ENCODE data around the gene USP22. TPM values are rescaled to one million over a fixed set of nuclear protein-coding genes. Genes with fewer than 3 reads are reported as not detected.

Gene USP22
- polyA plus RNA-seq, 1 donor (not counting 4 experiments of a cell fraction or from before 2014, with no cell fraction given) = 111 TPM

DNA sequence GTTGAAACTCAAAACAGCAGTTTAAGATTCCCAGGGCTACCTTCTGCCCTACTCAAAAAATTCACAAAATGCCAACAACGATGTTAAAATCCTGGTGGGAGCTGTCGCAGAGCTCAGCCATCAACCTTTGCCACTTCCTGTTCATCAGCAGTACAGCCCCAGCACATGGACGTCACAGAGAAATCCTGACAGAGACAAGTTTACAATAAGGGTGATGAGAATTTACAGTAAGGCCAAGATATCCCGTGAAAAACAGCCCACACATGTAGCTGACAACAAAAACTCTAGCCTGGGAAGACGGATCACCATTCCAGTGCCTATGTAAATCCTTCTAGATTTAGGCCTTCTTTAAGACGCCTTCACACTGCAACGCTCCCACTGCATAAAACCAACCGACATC, 18.8 kb downstream of the USP22 start:
- peaks cover 64% of the 10 kb centered on the region for H4K20me1 ChIP-seq (ENCODE audit: control insufficient read depth, extremely low read depth, insufficient read depth, low read length)
- no peaks in the 10 kb centered on the region for H3K4me1 ChIP-seq (ENCODE audit: control insufficient read depth, extremely low read depth, insufficient read depth, low read length)
- peaks cover 56 to 64% of the 10 kb centered on the region in 2 experiments for H3K36me3 ChIP-seq (ENCODE audit: control insufficient read depth in 2 of 2, extremely low read depth in 1 of 2, insufficient read depth in 2 of 2, low read length in 2 of 2)
- DNase-seq (ENCODE audit: low read depth, low spot score) = no peak
- no peaks in the 10 kb centered on the region for H3K27me3 ChIP-seq (ENCODE audit: control insufficient read depth, extremely low read depth, insufficient read depth, low read length)
- dilution Hi-C loops (cut with MboI; ENCODE audit: extremely low pct_ligation_motif_present, low sequenced_read_pairs) = no loop called here
- peaks cover 98% of the 10 kb centered on the region for H3K79me2 ChIP-seq (ENCODE audit: control insufficient read depth, insufficient read depth, low read length)
- no peak overlapping the region for H3K4me2 ChIP-seq (ENCODE audit: control insufficient read depth, extremely low read depth, insufficient read depth, low read depth, low read length)
- FAIRE-seq = no peak
- no peaks in the 10 kb centered on the region for H3K9me3 ChIP-seq (ENCODE audit: control insufficient read depth, low read depth, low read length)
- H3K4me3 ChIP-seq (ENCODE audit: control insufficient read depth in 2 of 3, extremely low read depth in 1 of 3, insufficient read depth in 2 of 3, low read depth in 1 of 3, low read length in 3 of 3) = no peak overlapping the region
- H2AFZ ChIP-seq (ENCODE audit: control insufficient read depth, low read length) = no peak overlapping the region
- TF ChIP-seq EZH2 (IDR thresholded peaks at IDR 0.05; ENCODE audit: low read length) = no peak
- TF ChIP-seq, protein P1, sequence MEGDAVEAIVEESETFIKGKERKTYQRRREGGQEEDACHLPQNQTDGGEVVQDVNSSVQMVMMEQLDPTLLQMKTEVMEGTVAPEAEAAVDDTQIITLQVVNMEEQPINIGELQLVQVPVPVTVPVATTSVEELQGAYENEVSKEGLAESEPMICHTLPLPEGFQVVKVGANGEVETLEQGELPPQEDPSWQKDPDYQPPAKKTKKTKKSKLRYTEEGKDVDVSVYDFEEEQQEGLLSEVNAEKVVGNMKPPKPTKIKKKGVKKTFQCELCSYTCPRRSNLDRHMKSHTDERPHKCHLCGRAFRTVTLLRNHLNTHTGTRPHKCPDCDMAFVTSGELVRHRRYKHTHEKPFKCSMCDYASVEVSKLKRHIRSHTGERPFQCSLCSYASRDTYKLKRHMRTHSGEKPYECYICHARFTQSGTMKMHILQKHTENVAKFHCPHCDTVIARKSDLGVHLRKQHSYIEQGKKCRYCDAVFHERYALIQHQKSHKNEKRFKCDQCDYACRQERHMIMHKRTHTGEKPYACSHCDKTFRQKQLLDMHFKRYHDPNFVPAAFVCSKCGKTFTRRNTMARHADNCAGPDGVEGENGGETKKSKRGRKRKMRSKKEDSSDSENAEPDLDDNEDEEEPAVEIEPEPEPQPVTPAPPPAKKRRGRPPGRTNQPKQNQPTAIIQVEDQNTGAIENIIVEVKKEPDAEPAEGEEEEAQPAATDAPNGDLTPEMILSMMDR (optimal IDR thresholded peaks at IDR 0.05 in 1 of 3, IDR thresholded peaks at IDR 0.05 in 1 of 3, conservative IDR thresholded peaks at IDR 0.05 in 1 of 3; ENCODE audit: extremely low read depth in 1 of 3, insufficient read depth in 2 of 3, low read length in 3 of 3) = no peak
- no peak overlapping the region for H3K27ac ChIP-seq (ENCODE audit: control insufficient read depth, insufficient read depth, low read length)
- no peak overlapping the region for H3K9ac ChIP-seq (ENCODE audit: control insufficient read depth, extremely low read depth, insufficient read depth, low read length)
- peaks cover 3% of the 10 kb centered on the region for H3K9me1 ChIP-seq (ENCODE audit: control insufficient read depth, extremely low read depth, insufficient read depth, low read length)

DNA sequence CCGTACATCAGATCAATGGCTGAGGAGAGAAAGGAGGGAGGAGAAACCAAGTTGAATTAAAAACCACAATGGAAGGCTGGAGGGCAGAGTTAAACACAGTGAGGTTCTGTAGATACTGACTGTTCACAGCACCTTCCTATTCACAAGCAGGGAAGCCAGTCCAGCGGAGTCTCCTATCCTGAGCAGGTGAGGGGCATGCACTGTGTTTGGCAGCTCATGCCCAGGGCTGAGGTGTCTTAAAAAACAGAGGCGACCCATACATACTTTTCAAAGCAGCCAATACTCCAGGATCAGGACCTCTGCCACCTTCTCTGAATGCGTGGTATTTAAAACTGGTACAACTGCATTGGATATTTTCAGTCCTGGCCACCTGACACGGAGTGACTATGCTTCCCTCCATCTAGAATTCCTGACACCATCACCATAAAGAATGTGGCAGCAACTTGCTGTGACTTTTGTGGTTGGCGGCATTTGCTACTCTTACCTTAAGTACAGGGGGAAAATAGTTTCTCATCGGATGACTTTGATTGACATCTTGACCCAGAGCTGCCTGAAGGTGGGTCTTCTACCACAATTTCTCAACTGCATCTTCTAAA, 21.5 kb downstream of the USP22 start:
- FAIRE-seq (no peak), DNase-seq (ENCODE audit: low read depth, low spot score) (no peak)
- Histone ChIP-seq H2AFZ (ENCODE audit: control insufficient read depth, low read length) (no peak overlapping the region), H3K9me3 (ENCODE audit: control insufficient read depth, low read depth, low read length) (no peaks in the 10 kb centered on the region), H3K9ac (ENCODE audit: control insufficient read depth, extremely low read depth, insufficient read depth, low read length) (no peak overlapping the region), H3K4me1 (ENCODE audit: control insufficient read depth, extremely low read depth, insufficient read depth, low read length) (no peaks in the 10 kb centered on the region), H3K27me3 (ENCODE audit: control insufficient read depth, extremely low read depth, insufficient read depth, low read length) (no peaks in the 10 kb centered on the region), H3K4me3 (ENCODE audit: control insufficient read depth in 2 of 3, extremely low read depth in 1 of 3, insufficient read depth in 2 of 3, low read depth in 1 of 3, low read length in 3 of 3) (no peak overlapping the region), H3K79me2 (ENCODE audit: control insufficient read depth, insufficient read depth, low read length) (peaks cover 97% of the 10 kb centered on the region), H3K9me1 (ENCODE audit: control insufficient read depth, extremely low read depth, insufficient read depth, low read length) (no peaks in the 10 kb centered on the region), H4K20me1 (ENCODE audit: control insufficient read depth, extremely low read depth, insufficient read depth, low read length) (peaks cover 70% of the 10 kb centered on the region), H3K27ac (ENCODE audit: control insufficient read depth, insufficient read depth, low read length) (no peak overlapping the region), H3K4me2 (ENCODE audit: control insufficient read depth, extremely low read depth, insufficient read depth, low read depth, low read length) (no peak overlapping the region), H3K36me3 (ENCODE audit: control insufficient read depth in 2 of 2, extremely low read depth in 1 of 2, insufficient read depth in 2 of 2, low read length in 2 of 2) (peaks cover 63 to 78% of the 10 kb centered on the region in 2 experiments)
- dilution Hi-C loops (cut with MboI; ENCODE audit: extremely low pct_ligation_motif_present, low sequenced_read_pairs) = no loop called here
- TF ChIP-seq EZH2 (IDR thresholded peaks at IDR 0.05; ENCODE audit: low read length) = no peak
- TF ChIP-seq, protein P1 (optimal IDR thresholded peaks at IDR 0.05 in 1 of 3, IDR thresholded peaks at IDR 0.05 in 1 of 3, conservative IDR thresholded peaks at IDR 0.05 in 1 of 3; ENCODE audit: extremely low read depth in 1 of 3, insufficient read depth in 2 of 3, low read length in 3 of 3) = no peak

Data from keratinocyte (primary cell).